SH-SY5Y (cell line): ENCODE measurements around the gene SLC15A4.

Source experiments
- GATA2 ChIP-seq: IDR thresholded peaks from 2 replicates; pipeline ENCODE4 v1.6.1; 2011; ENCODE audit warnings: mild to moderate bottlenecking, low read depth, low read length
- GATA3 ChIP-seq: IDR thresholded peaks from 2 replicates; pipeline ENCODE4 v1.6.1; 2011; ENCODE audit warnings: low read depth, mild to moderate bottlenecking, low read length, moderate library complexity

DNA sequence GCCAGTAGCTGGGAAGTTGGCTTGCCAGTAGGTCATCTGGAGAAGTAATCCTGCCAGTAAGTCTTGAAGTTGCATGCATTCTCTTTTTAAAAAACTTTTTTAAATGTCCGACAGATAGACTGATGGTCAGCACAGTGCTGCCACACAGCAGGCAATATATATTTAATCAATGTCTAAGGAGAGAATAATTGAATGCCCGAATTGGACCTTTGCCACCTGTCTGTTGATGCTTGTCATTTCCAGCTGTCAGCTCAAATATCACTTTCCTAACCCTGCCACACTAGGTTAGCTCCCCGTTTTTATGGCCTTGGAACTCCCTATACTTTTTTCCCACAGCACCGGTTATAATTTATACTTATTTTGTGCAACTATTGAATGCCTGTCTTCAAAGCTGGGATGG, 2.1 kb upstream of the SLC15A4 start:
- TF ChIP-seq GATA2 (no peak), GATA3 (no peak)
